H1 (cell line): ENCODE results near the gene P4HA3. TPM values are rescaled to one million over a fixed set of nuclear protein-coding genes. Genes with fewer than 3 reads are reported as not detected.

Source experiments
- CTCF ChIA-PET: fragments of 300-600 bp; sonication (Branson Sonifier 250); formaldehyde crosslinking; loops from one replicate; lab custom pipeline; 2021; ENCODE audit not compliant: partially characterized antibody; lab: Charles Lee
- POLR2A ChIA-PET: fragments of 300-600 bp; sonication (Branson Sonifier 250); formaldehyde crosslinking; loops from one replicate; lab custom pipeline; 2021; ENCODE audit warnings: inconsistent platforms; ENCODE audit not compliant: partially characterized antibody; lab: Charles Lee
- DNase-seq, 2 experiments: peaks; one replicate each; pipeline versions ENCODE4 v3.0.0 to v3.0.0-alpha.2; 2010 to 2022; ENCODE audit warnings: low spot score in 2 of 2, low read depth in 1 of 2, mixed read lengths in 1 of 2
- FAIRE-seq: peaks from 2 replicates; lab custom pipeline; 2011; peaks lifted over from hg19 to GRCh38; lab: Jason Lieb, UNC
- H2AFZ ChIP-seq: 2 replicates; pipeline ENCODE4 v1.8.1; 2012; ENCODE audit warnings: low read length, inconsistent platforms
- H2AK5ac ChIP-seq: 2 replicates; pipeline ENCODE4 v1.6.1; 2013; ENCODE audit warnings: low read depth, low read length
- H2BK120ac ChIP-seq: replicated peaks from 2 replicates; pipeline ENCODE3; 2013; ENCODE audit warnings: low read depth, low read length, inconsistent platforms
- H2BK12ac ChIP-seq: 2 replicates; pipeline ENCODE4 v1.6.1; 2013; ENCODE audit warnings: low read depth, low read length
- H2BK15ac ChIP-seq: 2 replicates; pipeline ENCODE4 v1.6.1; 2013; ENCODE audit warnings: low read length
- H2BK20ac ChIP-seq: 2 replicates; pipeline ENCODE4 v1.6.1; 2013; ENCODE audit warnings: low read length
- H2BK5ac ChIP-seq: 2 replicates; pipeline ENCODE4 v1.6.1; 2013; ENCODE audit warnings: low read depth, low read length
- H3K14ac ChIP-seq: 2 replicates; pipeline ENCODE4 v1.6.1; 2013; ENCODE audit warnings: inconsistent platforms; ENCODE audit not compliant: insufficient read length
- H3K18ac ChIP-seq: 2 replicates; pipeline ENCODE4 v1.6.1; 2013; ENCODE audit warnings: low read length; ENCODE audit errors: extremely low read depth
- H3K23ac ChIP-seq: 2 replicates; pipeline ENCODE4 v1.6.1; 2013; ENCODE audit warnings: inconsistent platforms; ENCODE audit not compliant: insufficient read length
- H3K23me2 ChIP-seq: 2 replicates; pipeline ENCODE4 v1.6.1; 2013; ENCODE audit warnings: low read depth, low read length
- H3K27ac ChIP-seq: 2 replicates; pipeline ENCODE4 v1.6.1; 2011; ENCODE audit warnings: low read depth, low read length, inconsistent platforms
- H3K27me3 ChIP-seq, 4 experiments: replicated peaks in 1 of 4; 1 replicate in 1 of 4; 2 replicates in 3 of 4; pipeline versions ENCODE4 v1.6.1 to v1.8.1; 2011 to 2013; ENCODE audit warnings: low read length in 3 of 4, mild to moderate bottlenecking in 3 of 4, inconsistent platforms in 2 of 4, mixed read lengths in 2 of 4, moderate library complexity in 1 of 4; ENCODE audit not compliant: control insufficient read depth in 3 of 4, insufficient read depth in 3 of 4; ENCODE audit errors: extremely low read depth in 1 of 4
- H3K36me3 ChIP-seq, 4 experiments: 2 replicates each; pipeline versions ENCODE4 v1.6.1 to v1.8.1; 2011 to 2013; ENCODE audit warnings: mild to moderate bottlenecking in 4 of 4, low read length in 3 of 4, moderate library complexity in 2 of 4, control low read depth in 1 of 4, inconsistent platforms in 1 of 4; ENCODE audit not compliant: insufficient read depth in 4 of 4, control insufficient read depth in 2 of 4
- H3K4ac ChIP-seq: replicated peaks from 2 replicates; pipeline ENCODE3; 2013; ENCODE audit warnings: low read length, low read depth, mixed read lengths, inconsistent platforms; ENCODE audit not compliant: insufficient read length
- H3K4me1 ChIP-seq, 4 experiments: replicated peaks in 1 of 4; 1 replicate in 1 of 4; 2 replicates in 3 of 4; pipeline versions ENCODE4 v1.6.1 to v1.8.1; 2011 to 2013; ENCODE audit warnings: low read length in 3 of 4, inconsistent platforms in 2 of 4, mixed read lengths in 1 of 4; ENCODE audit not compliant: insufficient read depth in 4 of 4, control insufficient read depth in 3 of 4
- H3K4me2 ChIP-seq, 2 experiments: 2 replicates each; pipeline versions ENCODE4 v1.6.1 to v1.8.1; 2011 to 2013; ENCODE audit warnings: low read depth in 2 of 2, low read length in 2 of 2, control low read depth in 1 of 2, inconsistent platforms in 1 of 2, mild to moderate bottlenecking in 1 of 2; ENCODE audit not compliant: insufficient read depth in 1 of 2
- H3K4me3 ChIP-seq, 4 experiments: fragments of 200-600, 300-600 bp in 1 of 4; sonication (generic), shearing (Covaris generic), sonication (Bioruptor Twin) in 1 of 4; 2 replicates each; pipeline versions ENCODE4 v1.5.1 to v1.8.1; 2011 to 2016; ENCODE audit warnings: low read length in 4 of 4, low read depth in 3 of 4, control low read depth in 2 of 4, inconsistent platforms in 2 of 4, mild to moderate bottlenecking in 2 of 4, mixed read lengths in 1 of 4, moderate library complexity in 1 of 4; ENCODE audit not compliant: insufficient read depth in 2 of 4; ENCODE audit errors: extremely low read depth in 1 of 4
- H3K56ac ChIP-seq: replicated peaks from 2 replicates; pipeline ENCODE3; 2013; ENCODE audit warnings: low read depth, mild to moderate bottlenecking, mixed read lengths, low read length, inconsistent platforms; ENCODE audit not compliant: insufficient read length
- H3K79me1 ChIP-seq: 2 replicates; pipeline ENCODE4 v1.6.1; 2013; ENCODE audit warnings: low read depth, low read length, control low read depth
- H3K79me2 ChIP-seq, 2 experiments: 2 replicates each; pipeline versions ENCODE4 v1.6.1 to v1.8.1; 2012 to 2013; ENCODE audit warnings: low read length in 2 of 2, mild to moderate bottlenecking in 2 of 2, inconsistent platforms in 1 of 2; ENCODE audit not compliant: insufficient read depth in 2 of 2, control insufficient read depth in 1 of 2
- H3K9ac ChIP-seq, 4 experiments: replicated peaks in 1 of 4; 1 replicate in 1 of 4; 2 replicates in 3 of 4; pipeline versions ENCODE4 v1.6.1 to v1.8.1; 2011 to 2013; ENCODE audit warnings: low read depth in 3 of 4, low read length in 3 of 4, control low read depth in 2 of 4, mild to moderate bottlenecking in 2 of 4, moderate library complexity in 2 of 4, inconsistent platforms in 1 of 4; ENCODE audit errors: extremely low read depth in 1 of 4
- H3K9me3 ChIP-seq, 2 experiments: 2 replicates each; pipeline versions ENCODE4 v1.6.1 to v1.8.1; 2012 to 2013; ENCODE audit warnings: mild to moderate bottlenecking in 2 of 2, moderate library complexity in 2 of 2, control low read depth in 1 of 2, inconsistent platforms in 1 of 2, low read depth in 1 of 2, low read length in 1 of 2, mixed read lengths in 1 of 2; ENCODE audit not compliant: insufficient read depth in 2 of 2
- H4K20me1 ChIP-seq, 2 experiments: replicated peaks in 1 of 2; 2 replicates each; pipeline versions ENCODE3 to v1.8.1; 2011 to 2013; ENCODE audit warnings: inconsistent platforms in 2 of 2, low read length in 2 of 2, mild to moderate bottlenecking in 1 of 2; ENCODE audit not compliant: insufficient read depth in 2 of 2, control insufficient read depth in 1 of 2
- H4K5ac ChIP-seq: 2 replicates; pipeline ENCODE4 v1.6.1; 2013; ENCODE audit warnings: low read length, low read depth, mixed read lengths, inconsistent platforms; ENCODE audit not compliant: insufficient read length
- H4K8ac ChIP-seq: 2 replicates; pipeline ENCODE4 v1.8.0; 2013; ENCODE audit warnings: mild to moderate bottlenecking, moderate library complexity, low read length, inconsistent platforms; ENCODE audit not compliant: insufficient read depth; ENCODE audit errors: extremely low read depth
- H4K91ac ChIP-seq: replicated peaks from 2 replicates; pipeline ENCODE3; 2013; ENCODE audit warnings: low read length, mixed read lengths, inconsistent platforms; ENCODE audit not compliant: insufficient read length
- CREB1 ChIP-seq: IDR thresholded peaks from 2 replicates; pipeline ENCODE4 v1.6.1; 2012; ENCODE audit warnings: inconsistent platforms
- KDM1A ChIP-seq: fragments of 200-600, 300-600 bp; sonication (generic); IDR thresholded peaks from 2 replicates; pipeline ENCODE4 v1.7.1; 2016; ENCODE audit warnings: mild to moderate bottlenecking, low read length, borderline replicate concordance
- KDM5A ChIP-seq: fragments of 200-600 bp; IDR thresholded peaks from 2 replicates; pipeline ENCODE4 v1.7.1; 2012; ENCODE audit warnings: mild to moderate bottlenecking, low read length, inconsistent platforms, mixed read lengths
- RXRA ChIP-seq: IDR thresholded peaks from 2 replicates; pipeline ENCODE4 v1.6.1; 2011; ENCODE audit warnings: low read depth, mild to moderate bottlenecking, low read length, moderate library complexity; ENCODE audit not compliant: insufficient read depth
- SIRT6 ChIP-seq: IDR thresholded peaks from one replicate; pipeline ENCODE4 v1.7.1; 2012; ENCODE audit warnings: low read length, inconsistent platforms
- TEAD4 ChIP-seq: IDR thresholded peaks from 2 replicates; pipeline ENCODE4 v1.6.1; 2012; ENCODE audit warnings: low read depth, low read length, inconsistent platforms, mixed read lengths
- WGBS, 2 experiments: shearing (Covaris generic) in 1 of 2; methylation state at CpG; one replicate each; pipeline versions ENCODE4 v1.1.6 to v1.1.7; 2013 to 2015; ENCODE audit warnings: low lambda C conversion rate in 2 of 2, mixed read lengths in 2 of 2, inconsistent platforms in 1 of 2, low coverage in 1 of 2, missing lambda C conversion rate in 1 of 2; ENCODE audit not compliant: insufficient replicate concordance in 2 of 2, insufficient coverage in 1 of 2, insufficient read length in 1 of 2; ENCODE audit errors: extremely low coverage in 1 of 2, missing lambda C conversion rate in 1 of 2; 5-methylcytosine and 5-hydroxymethylcytosine counted together
- polyA plus RNA-seq, 7 experiments: library from polyadenylated mRNA; depleted of rRNA in 3 of 7; stranded (reverse) in 5 of 7; unstranded in 2 of 7; fragments of >200 nt in 5 of 7; fragments of 200-250 nt in 2 of 7; gene quantifications; 1 replicate in 5 of 7; 2 replicates in 1 of 7; 4 replicates in 1 of 7; pipeline versions ENCODE4 v1.2.1 to v1.2.3, GENCODE V29; 2011 to 2013; ENCODE audit warnings: missing spikeins in 2 of 7, mixed read lengths in 2 of 7
- total RNA-seq: library from RNA; stranded (reverse); fragmentation: NEBNext Ultra II Directional; extraction: Animal tissue kit (Norgen Biotek cat#: 25700); gene quantifications from 2 replicates; pipeline ENCODE4 v1.2.1, GENCODE V29; 2021

P4HA3 gene
- total and polyA plus RNA-seq, 2 of the 8 experiments (the other 6 are each of a cell fraction or from before 2014, with no cell fraction given) = 0.06 TPM; not detected in 1

DNA sequence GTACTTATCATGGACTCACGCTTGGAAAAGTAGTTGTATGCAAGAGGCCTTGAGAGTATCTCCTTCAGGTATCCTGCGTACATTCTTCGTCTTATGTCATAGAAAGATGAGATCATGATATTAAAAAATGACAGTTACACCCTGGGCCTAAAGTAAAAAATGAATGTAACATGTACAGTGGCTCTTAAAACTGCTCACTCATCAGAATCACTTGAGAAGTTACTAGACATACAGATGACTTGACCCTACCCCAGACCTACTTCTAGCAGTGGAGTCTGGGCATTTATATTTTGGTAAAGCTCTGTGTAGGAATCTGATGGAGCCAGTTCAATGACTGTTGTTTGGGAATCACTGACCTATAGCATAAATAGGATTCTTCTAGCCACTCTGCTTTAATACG is 85.9 kb downstream of the P4HA3 start:
- Histone ChIP-seq H2BK5ac (no peak overlapping the region), H4K5ac (no peak overlapping the region), H3K27me3 (no peaks in the 10 kb centered on the region), H3K14ac (no peak overlapping the region), H2BK15ac (no peak overlapping the region), H3K4me3 (no peak overlapping the region), H2BK12ac (no peak overlapping the region), H2BK20ac (no peak overlapping the region), H3K27ac (no peak overlapping the region), H3K79me1 (no peaks in the 10 kb centered on the region), H3K56ac (no peak overlapping the region), H3K79me2 (no peaks in the 10 kb centered on the region), H4K91ac (no peak overlapping the region), H3K4me1 (no peaks in the 10 kb centered on the region), H3K4me2 (no peak overlapping the region), H3K9me3 (no peaks in the 10 kb centered on the region), H2AFZ (no peak overlapping the region), H3K36me3 (peaks cover 0 to 10% (median 5%) of the 10 kb centered on the region in 4 experiments; a peak in 4 of 8 replicates), H3K23ac (no peak overlapping the region), H3K23me2 (no peaks in the 10 kb centered on the region), H4K8ac (no peak overlapping the region), H3K4ac (no peak overlapping the region), H3K18ac (no peak overlapping the region), H2AK5ac (no peak overlapping the region), H2BK120ac (no peak overlapping the region), H3K9ac (no peak overlapping the region), H4K20me1 (peaks cover 0 to 2% of the 10 kb centered on the region in 2 experiments)
- ChIA-PET CTCF (no interaction called here), POLR2A (no interaction called here)
- no peak for FAIRE-seq
- WGBS, 2 experiments = 93% methylated on average over 4 of the region's 4 CpGs; no CpG with 5 or more reads in 1 of the 2 experiments
- no peak for DNase-seq
- no peak for TF ChIP-seq TEAD4
- TF ChIP-seq SIRT6 = no peak
- no peak for TF ChIP-seq CREB1
- no peak for TF ChIP-seq KDM1A
- TF ChIP-seq KDM5A = no peak
- no peak for TF ChIP-seq RXRA
